ENCODE results near the gene INSIG2. TPM values are rescaled to one million over a fixed set of nuclear protein-coding genes. Genes with fewer than 3 reads are reported as not detected.

The INSIG2 gene
- total and polyA plus RNA-seq, 2 of the 8 experiments (the other 6 are each of a cell fraction or from before 2014, with no cell fraction given) = 7.0 to 11.2 TPM

DNA sequence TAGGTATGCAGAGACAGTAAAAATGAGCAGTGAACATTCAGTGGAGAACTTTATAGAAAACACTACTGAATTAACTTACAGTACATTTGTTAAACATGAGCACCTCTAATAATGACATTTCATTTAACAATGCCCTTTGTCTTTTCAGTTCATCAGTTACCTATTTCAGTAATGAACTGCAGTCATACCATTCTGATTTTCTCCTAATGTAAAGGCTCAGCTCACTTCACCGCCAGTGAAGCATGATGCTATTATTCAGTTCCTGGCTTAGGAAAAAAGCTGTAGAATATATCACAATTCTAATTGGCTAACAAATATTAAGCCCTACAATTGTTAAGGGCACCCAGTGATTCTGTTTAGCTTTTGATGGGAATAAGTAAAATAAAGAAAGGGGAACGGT, 37.3 kb upstream of the INSIG2 start (continued):
- TF ChIP-seq, protein P1, sequence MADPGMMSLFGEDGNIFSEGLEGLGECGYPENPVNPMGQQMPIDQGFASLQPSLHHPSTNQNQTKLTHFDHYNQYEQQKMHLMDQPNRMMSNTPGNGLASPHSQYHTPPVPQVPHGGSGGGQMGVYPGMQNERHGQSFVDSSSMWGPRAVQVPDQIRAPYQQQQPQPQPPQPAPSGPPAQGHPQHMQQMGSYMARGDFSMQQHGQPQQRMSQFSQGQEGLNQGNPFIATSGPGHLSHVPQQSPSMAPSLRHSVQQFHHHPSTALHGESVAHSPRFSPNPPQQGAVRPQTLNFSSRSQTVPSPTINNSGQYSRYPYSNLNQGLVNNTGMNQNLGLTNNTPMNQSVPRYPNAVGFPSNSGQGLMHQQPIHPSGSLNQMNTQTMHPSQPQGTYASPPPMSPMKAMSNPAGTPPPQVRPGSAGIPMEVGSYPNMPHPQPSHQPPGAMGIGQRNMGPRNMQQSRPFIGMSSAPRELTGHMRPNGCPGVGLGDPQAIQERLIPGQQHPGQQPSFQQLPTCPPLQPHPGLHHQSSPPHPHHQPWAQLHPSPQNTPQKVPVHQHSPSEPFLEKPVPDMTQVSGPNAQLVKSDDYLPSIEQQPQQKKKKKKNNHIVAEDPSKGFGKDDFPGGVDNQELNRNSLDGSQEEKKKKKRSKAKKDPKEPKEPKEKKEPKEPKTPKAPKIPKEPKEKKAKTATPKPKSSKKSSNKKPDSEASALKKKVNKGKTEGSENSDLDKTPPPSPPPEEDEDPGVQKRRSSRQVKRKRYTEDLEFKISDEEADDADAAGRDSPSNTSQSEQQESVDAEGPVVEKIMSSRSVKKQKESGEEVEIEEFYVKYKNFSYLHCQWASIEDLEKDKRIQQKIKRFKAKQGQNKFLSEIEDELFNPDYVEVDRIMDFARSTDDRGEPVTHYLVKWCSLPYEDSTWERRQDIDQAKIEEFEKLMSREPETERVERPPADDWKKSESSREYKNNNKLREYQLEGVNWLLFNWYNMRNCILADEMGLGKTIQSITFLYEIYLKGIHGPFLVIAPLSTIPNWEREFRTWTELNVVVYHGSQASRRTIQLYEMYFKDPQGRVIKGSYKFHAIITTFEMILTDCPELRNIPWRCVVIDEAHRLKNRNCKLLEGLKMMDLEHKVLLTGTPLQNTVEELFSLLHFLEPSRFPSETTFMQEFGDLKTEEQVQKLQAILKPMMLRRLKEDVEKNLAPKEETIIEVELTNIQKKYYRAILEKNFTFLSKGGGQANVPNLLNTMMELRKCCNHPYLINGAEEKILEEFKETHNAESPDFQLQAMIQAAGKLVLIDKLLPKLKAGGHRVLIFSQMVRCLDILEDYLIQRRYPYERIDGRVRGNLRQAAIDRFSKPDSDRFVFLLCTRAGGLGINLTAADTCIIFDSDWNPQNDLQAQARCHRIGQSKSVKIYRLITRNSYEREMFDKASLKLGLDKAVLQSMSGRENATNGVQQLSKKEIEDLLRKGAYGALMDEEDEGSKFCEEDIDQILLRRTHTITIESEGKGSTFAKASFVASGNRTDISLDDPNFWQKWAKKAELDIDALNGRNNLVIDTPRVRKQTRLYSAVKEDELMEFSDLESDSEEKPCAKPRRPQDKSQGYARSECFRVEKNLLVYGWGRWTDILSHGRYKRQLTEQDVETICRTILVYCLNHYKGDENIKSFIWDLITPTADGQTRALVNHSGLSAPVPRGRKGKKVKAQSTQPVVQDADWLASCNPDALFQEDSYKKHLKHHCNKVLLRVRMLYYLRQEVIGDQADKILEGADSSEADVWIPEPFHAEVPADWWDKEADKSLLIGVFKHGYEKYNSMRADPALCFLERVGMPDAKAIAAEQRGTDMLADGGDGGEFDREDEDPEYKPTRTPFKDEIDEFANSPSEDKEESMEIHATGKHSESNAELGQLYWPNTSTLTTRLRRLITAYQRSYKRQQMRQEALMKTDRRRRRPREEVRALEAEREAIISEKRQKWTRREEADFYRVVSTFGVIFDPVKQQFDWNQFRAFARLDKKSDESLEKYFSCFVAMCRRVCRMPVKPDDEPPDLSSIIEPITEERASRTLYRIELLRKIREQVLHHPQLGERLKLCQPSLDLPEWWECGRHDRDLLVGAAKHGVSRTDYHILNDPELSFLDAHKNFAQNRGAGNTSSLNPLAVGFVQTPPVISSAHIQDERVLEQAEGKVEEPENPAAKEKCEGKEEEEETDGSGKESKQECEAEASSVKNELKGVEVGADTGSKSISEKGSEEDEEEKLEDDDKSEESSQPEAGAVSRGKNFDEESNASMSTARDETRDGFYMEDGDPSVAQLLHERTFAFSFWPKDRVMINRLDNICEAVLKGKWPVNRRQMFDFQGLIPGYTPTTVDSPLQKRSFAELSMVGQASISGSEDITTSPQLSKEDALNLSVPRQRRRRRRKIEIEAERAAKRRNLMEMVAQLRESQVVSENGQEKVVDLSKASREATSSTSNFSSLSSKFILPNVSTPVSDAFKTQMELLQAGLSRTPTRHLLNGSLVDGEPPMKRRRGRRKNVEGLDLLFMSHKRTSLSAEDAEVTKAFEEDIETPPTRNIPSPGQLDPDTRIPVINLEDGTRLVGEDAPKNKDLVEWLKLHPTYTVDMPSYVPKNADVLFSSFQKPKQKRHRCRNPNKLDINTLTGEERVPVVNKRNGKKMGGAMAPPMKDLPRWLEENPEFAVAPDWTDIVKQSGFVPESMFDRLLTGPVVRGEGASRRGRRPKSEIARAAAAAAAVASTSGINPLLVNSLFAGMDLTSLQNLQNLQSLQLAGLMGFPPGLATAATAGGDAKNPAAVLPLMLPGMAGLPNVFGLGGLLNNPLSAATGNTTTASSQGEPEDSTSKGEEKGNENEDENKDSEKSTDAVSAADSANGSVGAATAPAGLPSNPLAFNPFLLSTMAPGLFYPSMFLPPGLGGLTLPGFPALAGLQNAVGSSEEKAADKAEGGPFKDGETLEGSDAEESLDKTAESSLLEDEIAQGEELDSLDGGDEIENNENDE (IDR thresholded peaks at IDR 0.05; ENCODE audit: insufficient replicate concordance, low read length) = no peak
- TF ChIP-seq SIRT6 (IDR thresholded peaks at IDR 0.05; ENCODE audit: low read length) (no peak), POLR2AphosphoS5 (IDR thresholded peaks at IDR 0.05; ENCODE audit: low read depth, low read length) (no peak), CBX8 (IDR thresholded peaks at IDR 0.05; ENCODE audit: borderline replicate concordance, low read depth, low read length) (no peak)
